Ascending aorta (tissue), 2 donors: ENCODE results near the gene CCDC7. TPM values are rescaled to one million over a fixed set of nuclear protein-coding genes. Genes with fewer than 3 reads are reported as not detected.
A peak's percentile ranks its signal among the peaks of the same experiment; 100 is the strongest.

ENCODE experiments used
- DNase-seq, 2 donors: peaks; one replicate each; pipeline ENCODE4 v3.0.0-alpha.2; 2019; ENCODE audit warnings: low spot score in 2 of 2
- H3K27ac ChIP-seq, 2 donors: fragments of 200-600 bp; sonication (generic); one replicate each; pipeline ENCODE4 v1.5.1; 2016 to 2017; ENCODE audit warnings: mild to moderate bottlenecking in 1 of 2
- H3K27me3 ChIP-seq: fragments of 200-600 bp; sonication (generic); one replicate; pipeline ENCODE4 v1.5.1; 2017
- H3K36me3 ChIP-seq, 2 donors: fragments of 200-600 bp; sonication (generic); one replicate each; pipeline ENCODE4 v1.5.1; 2016
- H3K4me1 ChIP-seq, 2 donors: fragments of 200-600 bp; sonication (generic); one replicate each; pipeline ENCODE4 v1.5.1; 2016 to 2017; ENCODE audit warnings: mild to moderate bottlenecking in 1 of 2
- H3K4me3 ChIP-seq, 2 donors: fragments of 200-600 bp; sonication (generic); one replicate each; pipeline ENCODE4 v1.5.1; 2016 to 2017; ENCODE audit warnings: mild to moderate bottlenecking in 1 of 2
- H3K9me3 ChIP-seq, 2 donors: fragments of 200-600 bp; sonication (generic); one replicate each; pipeline ENCODE4 v1.5.1; 2016
- CTCF ChIP-seq, 3 experiments: fragments of 200-600 bp in 2 of 3; fragments of 450-650 bp in 1 of 3; sonication (generic) in 2 of 3; IDR thresholded peaks; one replicate each; pipeline ENCODE4 v1.5.1; 2016 to 2019; ENCODE audit warnings: antibody characterized with exemption in 3 of 3, mild to moderate bottlenecking in 1 of 3, moderate library complexity in 1 of 3
- intact Hi-C: fragments of 100-400 bp; cut with DNase I; formaldehyde crosslinking; loops from one replicate; pipeline ENCODE4 v1.15.1; 2023
- total RNA-seq: library from RNA; depleted of rRNA; stranded (reverse); fragments of >200 nt; gene quantifications from one replicate; pipeline ENCODE4 v1.1.0, GENCODE V29; 2016

Gene CCDC7
- total RNA-seq, 1 donor from 2014 or later: 56.9 TPM

DNA sequence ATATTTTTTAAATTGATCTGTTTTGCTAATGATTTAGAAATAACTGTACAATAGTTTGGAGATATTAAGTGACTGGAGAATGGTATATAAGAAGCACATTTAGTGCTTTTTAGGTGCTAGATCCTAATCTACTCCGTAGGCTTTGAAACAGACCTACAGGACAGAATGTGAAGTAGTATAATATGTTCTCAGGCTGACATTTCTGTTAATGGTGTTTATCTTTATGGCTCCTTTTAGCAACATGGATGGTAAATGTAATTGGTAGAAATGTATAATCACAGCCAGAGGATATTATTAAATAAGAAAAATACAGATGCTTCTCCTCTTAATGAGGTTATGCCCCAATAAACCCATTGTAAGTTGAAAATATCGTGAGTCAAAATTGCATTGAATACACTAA is 30.6 kb upstream of the CCDC7 start:
- peaks cover 0 to 19% of the 10 kb centered on the region in 2 donors for H3K4me1 ChIP-seq
- DNase-seq: no peak
- H3K36me3 ChIP-seq: no peaks in the 10 kb centered on the region
- no peak overlapping the region for H3K4me3 ChIP-seq
- TF ChIP-seq CTCF (IDR thresholded peaks at IDR 0.05): no peak
- intact Hi-C loops: loop anchor here (2.0 kb wide), 1 partner anchor 31 kb away; the partner anchor contains the start of gene CCDC7
- H3K27me3 ChIP-seq: no peaks in the 10 kb centered on the region
- H3K27ac ChIP-seq: no peak overlapping the region
- no peaks in the 10 kb centered on the region for H3K9me3 ChIP-seq

- no peak for DNase-seq
- Histone ChIP-seq H3K4me1 (peaks cover 0 to 8% of the 10 kb centered on the region in 2 donors), H3K27ac (peak overlapping the region; percentile 19 to 34), H3K36me3 (no peaks in the 10 kb centered on the region), H3K4me3 (no peak overlapping the region), H3K27me3 (no peaks in the 10 kb centered on the region), H3K9me3 (peaks cover 0 to 7% of the 10 kb centered on the region in 2 donors)
- intact Hi-C loops: no loop called here
- TF ChIP-seq CTCF (IDR thresholded peaks at IDR 0.05): no peak
These were observed 27.9 kb upstream of the CCDC7 start for GRCh38 chr10:32417911-32418547.

DNA sequence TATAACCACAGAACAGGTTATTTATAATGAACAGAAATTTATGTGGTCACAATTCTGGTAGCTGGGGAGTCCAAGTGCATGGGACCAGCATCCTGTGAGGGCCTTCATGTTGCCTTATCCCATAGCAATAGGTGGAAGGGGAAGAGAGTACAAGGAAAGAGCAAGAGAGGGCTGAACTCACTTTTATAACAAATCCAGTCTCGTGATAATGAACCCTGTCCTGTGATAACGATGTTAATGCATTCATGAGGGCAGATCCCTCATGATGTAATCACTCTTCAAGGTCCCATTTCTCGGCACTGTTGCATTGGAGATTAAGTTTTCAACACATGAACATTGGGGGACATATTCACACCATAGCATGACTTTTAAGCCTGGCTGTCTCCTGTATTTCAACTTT is 27.4 kb upstream of the CCDC7 start:
- no peaks in the 10 kb centered on the region for H3K27me3 ChIP-seq
- no peak for DNase-seq
- no peaks in the 10 kb centered on the region for H3K36me3 ChIP-seq
- no peak for TF ChIP-seq CTCF (IDR thresholded peaks at IDR 0.05)
- peaks cover 0 to 3% of the 10 kb centered on the region in 2 donors for H3K4me1 ChIP-seq
- no peak overlapping the region for H3K4me3 ChIP-seq
- no peak overlapping the region for H3K27ac ChIP-seq
- peaks cover 0 to 7% of the 10 kb centered on the region in 2 donors for H3K9me3 ChIP-seq
- intact Hi-C loops: no loop called here

DNA sequence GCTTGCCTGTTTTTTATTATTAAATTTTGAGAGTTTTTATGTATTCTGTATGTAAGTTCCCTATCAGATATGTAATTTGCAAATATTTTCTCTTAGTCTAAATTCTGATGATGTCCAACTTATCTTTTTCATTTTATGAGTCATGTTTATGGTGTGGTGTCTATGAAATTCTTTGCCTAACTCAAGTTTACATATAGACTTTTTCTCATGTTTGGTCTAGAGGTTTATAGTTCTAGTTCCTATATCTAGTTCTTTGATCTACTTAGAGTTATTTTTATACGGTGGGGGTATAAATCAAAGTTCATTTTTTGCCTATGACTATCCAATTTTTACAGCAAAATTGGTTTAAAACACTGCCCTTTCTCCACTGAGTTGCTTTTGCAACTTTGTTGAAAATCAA is 26.3 kb upstream of the CCDC7 start:
- intact Hi-C loops: no loop called here
- TF ChIP-seq CTCF (IDR thresholded peaks at IDR 0.05): no peak
- no peak overlapping the region for H3K27ac ChIP-seq

DNA sequence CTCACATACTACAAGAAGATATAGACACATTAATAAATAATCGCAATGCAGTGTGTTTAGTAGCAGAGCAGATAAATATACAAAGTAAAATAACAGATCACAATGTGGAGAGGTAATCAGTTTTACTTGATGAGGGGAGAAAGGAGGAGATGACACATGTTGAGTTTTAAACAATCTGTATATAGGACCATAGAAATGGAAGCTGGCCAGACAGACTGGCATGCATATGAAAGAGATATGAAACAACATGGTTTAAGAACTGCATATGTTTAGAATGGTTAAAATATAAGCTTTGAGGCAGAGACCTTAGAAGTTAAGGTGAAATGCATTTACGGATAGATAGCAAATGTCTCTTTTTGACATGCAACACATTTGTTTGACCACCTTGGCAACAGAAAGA is 19.8 kb upstream of the CCDC7 start:
- intact Hi-C loops: no loop called here
- no peak for TF ChIP-seq CTCF (IDR thresholded peaks at IDR 0.05)
- H3K36me3 ChIP-seq: no peaks in the 10 kb centered on the region
- peaks cover 0 to 7% of the 10 kb centered on the region in 2 donors for H3K9me3 ChIP-seq
- H3K27ac ChIP-seq: no peak overlapping the region
- no peak for DNase-seq
- H3K4me1 ChIP-seq: no peaks in the 10 kb centered on the region
- no peak overlapping the region for H3K4me3 ChIP-seq
- H3K27me3 ChIP-seq: no peaks in the 10 kb centered on the region

More for the DNA sequence above, 26.3 kb upstream of the CCDC7 start:
- Histone ChIP-seq H3K9me3 (peaks cover 0 to 7% of the 10 kb centered on the region in 2 donors), H3K27me3 (no peaks in the 10 kb centered on the region), H3K4me3 (no peak overlapping the region), H3K36me3 (no peaks in the 10 kb centered on the region), H3K4me1 (peaks cover 0 to 3% of the 10 kb centered on the region in 2 donors)
- DNase-seq: no peak
